Spinal cord (tissue), 10 donors: ENCODE results near the gene MRGPRX2. TPM values are rescaled to one million over a fixed set of nuclear protein-coding genes. Genes with fewer than 3 reads are reported as not detected.
A peak's percentile ranks its signal among the peaks of the same experiment; 100 is the strongest.

ENCODE experiments used
- DNase-seq, 6 donors: peaks; one replicate each; pipeline versions ENCODE4 v3.0.0 to v3.0.0-alpha.2; 2013 to 2015; ENCODE audit warnings: low spot score in 6 of 6, low read depth in 4 of 6
- H3K27ac ChIP-seq: one replicate; pipeline ENCODE4 v1.5.1; 2013; ENCODE audit warnings: low read depth, low read length, control low read depth
- H3K27me3 ChIP-seq: one replicate; pipeline ENCODE4 v1.6.1; 2013; ENCODE audit warnings: low read length; ENCODE audit not compliant: control insufficient read depth, insufficient read depth
- H3K36me3 ChIP-seq: one replicate; pipeline ENCODE4 v1.6.1; 2013; ENCODE audit warnings: low read length; ENCODE audit not compliant: control insufficient read depth, insufficient read depth
- H3K4me1 ChIP-seq: one replicate; pipeline ENCODE4 v1.6.1; 2013; ENCODE audit warnings: low read length; ENCODE audit not compliant: control insufficient read depth, insufficient read depth
- H3K4me3 ChIP-seq: one replicate; pipeline ENCODE4 v1.5.1; 2013; ENCODE audit warnings: low read depth, low read length, control low read depth
- H3K9me3 ChIP-seq: one replicate; pipeline ENCODE4 v1.6.1; 2013; ENCODE audit warnings: low read length; ENCODE audit not compliant: control insufficient read depth, insufficient read depth
- WGBS: methylation state at CpG from one replicate; pipeline ENCODE4 v1.1.5; 2013; ENCODE audit warnings: missing lambda C conversion rate; ENCODE audit not compliant: insufficient coverage; 5-methylcytosine and 5-hydroxymethylcytosine counted together
- polyA plus RNA-seq, 2 donors: library from polyadenylated mRNA; unstranded; fragments of 120-200 nt; gene quantifications; one replicate each; pipeline ENCODE4 v1.2.1, GENCODE V29; 2013; ENCODE audit not compliant: insufficient read length in 2 of 2
- total RNA-seq, 2 donors: library from RNA; depleted of rRNA in 1 of 2; stranded (reverse); fragments of 120-200 nt in 1 of 2; fragments of >200 nt in 1 of 2; gene quantifications; one replicate each; pipeline versions ENCODE4 v1.2.3 to v1.2.4, GENCODE V29; 2013 to 2014
- donor health status: healthy.

MRGPRX2 gene
- total and polyA plus RNA-seq, 4 donors, result not detected

DNA sequence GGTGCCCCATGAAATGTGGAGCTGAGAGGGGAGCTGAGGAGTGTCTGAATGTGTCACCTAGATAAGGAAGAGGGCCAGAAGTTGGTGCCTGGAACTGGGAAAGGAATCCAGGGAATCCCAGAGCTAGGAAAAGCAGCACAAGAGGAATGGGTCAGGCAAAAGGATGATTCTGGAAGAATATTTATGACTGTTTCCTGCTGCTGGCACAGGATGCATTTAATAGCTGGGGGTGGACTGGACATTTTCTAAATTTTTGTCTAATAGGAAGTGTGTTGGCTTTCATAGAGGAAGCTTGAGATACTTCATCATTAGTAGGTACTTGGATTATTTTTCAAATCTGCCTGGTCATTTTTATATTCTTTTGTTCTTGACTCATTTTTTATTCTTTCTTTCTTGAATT lies 17.4 kb upstream of the MRGPRX2 start:
- Histone ChIP-seq H3K4me1 (peaks cover 14% of the 10 kb centered on the region), H3K4me3 (no peak overlapping the region), H3K27ac (no peak overlapping the region), H3K27me3 (no peaks in the 10 kb centered on the region), H3K9me3 (no peaks in the 10 kb centered on the region), H3K36me3 (no peaks in the 10 kb centered on the region)
- DNase-seq, result no peak

DNA sequence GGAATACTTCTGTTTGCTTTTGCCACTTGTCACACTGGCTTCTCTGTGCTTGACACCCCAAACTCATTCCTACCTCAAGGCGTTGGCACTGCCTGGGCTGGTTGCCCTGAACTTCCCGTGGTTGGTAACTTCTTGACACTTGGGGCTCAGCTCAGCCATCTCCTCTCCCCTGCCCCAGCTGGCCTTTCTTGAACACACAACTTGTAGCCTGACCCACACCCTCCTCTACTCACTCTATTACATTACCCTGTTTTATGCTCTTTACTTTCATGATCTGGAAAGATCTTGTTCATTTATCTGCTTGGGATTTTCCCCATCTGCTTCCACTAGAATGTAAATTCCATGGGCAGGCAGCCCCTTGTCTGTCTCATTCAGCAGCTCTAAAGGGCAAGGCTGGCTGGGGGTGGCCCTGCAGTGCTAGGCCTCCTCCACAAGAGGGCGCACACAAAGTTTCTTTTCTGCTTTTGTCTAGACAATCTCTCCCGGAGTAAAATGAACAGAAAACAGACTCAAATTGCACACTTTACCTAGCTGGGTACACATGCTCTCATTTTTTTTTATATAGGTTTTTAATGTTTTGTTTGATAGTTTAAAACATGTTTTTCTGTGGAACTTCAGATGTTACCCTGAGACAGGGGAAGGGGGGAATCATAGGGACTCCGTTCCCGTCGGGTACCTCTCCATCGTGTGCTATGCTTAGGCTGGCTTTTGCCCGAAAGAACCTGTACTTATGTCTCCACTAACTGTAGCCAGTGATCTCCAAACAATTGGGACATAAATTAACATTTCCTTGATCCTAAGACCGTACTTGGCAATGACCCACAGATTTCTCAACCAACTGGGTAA lies 16.4 kb upstream of the MRGPRX2 start:
- peak in 5 of 6 donors; percentile 45 to 90 (median 54) for DNase-seq
- no peaks in the 10 kb centered on the region for H3K9me3 ChIP-seq
- H3K4me3 ChIP-seq, result no peak overlapping the region
- 42% methylated on average over 2 of the region's 10 CpGs for WGBS
- H3K27ac ChIP-seq, result no peak overlapping the region
- no peaks in the 10 kb centered on the region for H3K36me3 ChIP-seq
- peaks cover 14% of the 10 kb centered on the region for H3K4me1 ChIP-seq
- peaks cover 5% of the 10 kb centered on the region for H3K27me3 ChIP-seq

DNA sequence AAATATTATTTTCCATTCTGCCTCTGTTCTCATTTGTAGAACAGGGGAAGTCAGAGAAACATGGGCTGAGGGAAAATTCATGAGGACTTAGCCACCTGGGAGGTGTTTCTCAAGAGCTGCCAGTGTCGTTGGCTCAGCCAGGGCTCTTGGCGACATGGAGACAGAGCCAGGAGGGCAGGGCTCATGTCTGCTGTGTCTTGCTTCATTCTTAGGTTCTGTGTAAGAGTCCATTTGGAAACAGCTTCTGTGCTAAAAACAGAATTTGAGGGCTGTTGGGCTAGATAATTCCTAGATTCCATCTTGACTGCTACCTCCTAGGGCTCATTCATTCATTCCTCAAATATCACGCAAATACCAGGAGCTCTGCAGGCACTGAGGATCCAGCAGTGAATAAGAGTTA lies 15.1 kb upstream of the MRGPRX2 start:
- peaks cover 18% of the 10 kb centered on the region for H3K4me1 ChIP-seq
- H3K27ac ChIP-seq, result no peak overlapping the region
- peaks cover 5% of the 10 kb centered on the region for H3K27me3 ChIP-seq
- no peaks in the 10 kb centered on the region for H3K9me3 ChIP-seq
- no peaks in the 10 kb centered on the region for H3K36me3 ChIP-seq
- H3K4me3 ChIP-seq, result no peak overlapping the region
- DNase-seq, result no peak
- WGBS, result 73% methylated on average over 2 of the region's 3 CpGs

DNA sequence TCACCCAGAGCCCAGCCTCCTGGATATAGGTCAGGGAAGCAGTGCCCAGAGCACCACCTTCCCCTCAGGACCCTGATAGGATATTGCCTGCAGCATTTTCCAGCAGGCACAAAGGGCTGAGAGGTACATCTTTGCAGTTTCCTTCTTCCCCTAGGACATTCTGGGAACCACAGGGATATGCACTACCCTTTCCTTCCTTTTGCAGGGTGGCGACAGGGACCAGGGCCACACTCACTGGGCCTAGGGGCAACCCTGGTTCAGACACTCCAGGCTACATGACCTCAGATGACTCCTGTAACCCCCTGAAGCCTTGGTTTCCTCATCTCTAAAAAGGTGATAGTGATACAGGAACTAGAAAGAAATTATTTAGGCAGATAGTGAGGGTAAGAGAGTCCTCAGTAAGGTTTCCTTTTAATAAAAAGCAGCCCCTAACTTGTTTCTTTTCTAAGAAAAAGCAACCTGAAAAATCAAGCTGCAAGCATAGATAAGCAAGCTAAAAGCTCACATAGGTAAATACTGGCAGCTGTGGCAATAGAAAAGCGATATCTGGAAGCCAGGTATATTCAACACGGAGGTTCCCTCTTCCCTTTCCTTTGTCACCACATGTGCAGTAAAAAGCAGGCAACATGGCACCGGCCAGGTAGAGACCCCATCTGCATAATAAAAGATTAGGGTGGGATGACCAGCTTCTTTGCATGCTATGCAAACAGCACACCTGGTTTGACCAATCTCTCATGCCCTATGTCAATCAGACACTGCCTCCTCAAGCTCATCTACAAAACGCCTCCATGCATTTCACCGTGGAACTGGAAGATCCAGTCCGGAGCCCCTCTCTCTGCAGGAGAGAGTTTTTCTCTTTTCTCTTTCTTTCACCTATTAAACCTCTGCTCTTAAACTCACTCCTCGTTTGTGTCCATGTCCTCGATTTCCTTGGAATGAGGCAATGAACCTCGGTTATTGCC lies 13.2 kb upstream of the MRGPRX2 start:
- H3K27ac ChIP-seq, result no peak overlapping the region
- 64% methylated on average over 8 of the region's 10 CpGs for WGBS
- H3K9me3 ChIP-seq, result no peaks in the 10 kb centered on the region

DNA sequence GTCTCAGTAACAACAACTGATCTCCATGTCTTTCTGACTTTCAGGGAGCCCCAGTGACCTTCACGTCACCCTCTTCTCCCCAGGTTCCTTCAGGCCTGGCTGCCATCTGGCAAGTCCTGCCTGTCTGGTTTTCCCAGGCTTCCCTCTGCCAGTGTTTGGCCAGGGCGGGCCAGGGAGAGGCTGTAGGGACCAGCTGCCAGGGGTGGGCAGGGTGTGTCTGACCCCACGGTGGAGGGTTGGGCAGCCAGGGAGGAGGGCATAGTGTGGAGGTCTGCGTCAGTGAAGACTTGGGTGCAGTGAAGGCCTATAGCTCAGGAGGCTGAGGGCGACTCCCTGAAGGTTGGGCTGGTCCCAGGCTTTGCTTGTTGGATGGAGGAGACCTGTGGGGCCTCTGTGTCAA lies 11.9 kb upstream of the MRGPRX2 start:
- no peak overlapping the region for H3K4me3 ChIP-seq
- H3K36me3 ChIP-seq, result no peaks in the 10 kb centered on the region
- H3K27me3 ChIP-seq, result peaks cover 10% of the 10 kb centered on the region
- 76% methylated on average over 5 of the region's 5 CpGs for WGBS
- H3K9me3 ChIP-seq, result no peaks in the 10 kb centered on the region
- H3K27ac ChIP-seq, result no peak overlapping the region
- no peak for DNase-seq
- H3K4me1 ChIP-seq, result peaks cover 10% of the 10 kb centered on the region

More for the DNA sequence above, 13.2 kb upstream of the MRGPRX2 start:
- no peak overlapping the region for H3K4me3 ChIP-seq
- DNase-seq, result no peak
- peaks cover 10% of the 10 kb centered on the region for H3K27me3 ChIP-seq
- no peaks in the 10 kb centered on the region for H3K36me3 ChIP-seq
- peaks cover 10% of the 10 kb centered on the region for H3K4me1 ChIP-seq

DNA sequence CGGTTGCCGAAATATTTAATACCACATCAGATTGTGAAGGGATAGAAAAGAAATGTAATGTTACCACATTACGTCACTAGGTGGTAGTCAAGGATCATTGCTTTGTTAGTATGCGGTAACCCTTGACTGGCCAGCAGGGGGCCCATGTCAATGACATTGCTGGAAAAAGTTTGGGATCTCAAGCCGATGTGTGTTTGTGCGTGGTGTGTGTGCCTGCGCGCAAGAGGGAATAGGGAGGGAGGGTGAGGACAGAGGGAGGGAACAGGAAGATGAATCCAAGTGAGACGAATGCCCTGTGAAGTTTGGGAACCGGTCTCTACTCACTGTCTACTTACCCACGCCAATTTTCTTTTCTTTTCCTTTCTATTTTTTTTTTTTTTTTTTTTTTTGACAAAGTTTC lies 10.7 kb upstream of the MRGPRX2 start:
- peak in 5 of 6 donors; percentile 47 to 94 (median 73) for DNase-seq
- Histone ChIP-seq H3K9me3 (no peaks in the 10 kb centered on the region), H3K4me1 (peaks cover 4% of the 10 kb centered on the region), H3K27me3 (peaks cover 10% of the 10 kb centered on the region), H3K27ac (no peak overlapping the region), H3K4me3 (no peak overlapping the region), H3K36me3 (no peaks in the 10 kb centered on the region)
- 0% methylated on average over 4 of the region's 11 CpGs for WGBS

DNA sequence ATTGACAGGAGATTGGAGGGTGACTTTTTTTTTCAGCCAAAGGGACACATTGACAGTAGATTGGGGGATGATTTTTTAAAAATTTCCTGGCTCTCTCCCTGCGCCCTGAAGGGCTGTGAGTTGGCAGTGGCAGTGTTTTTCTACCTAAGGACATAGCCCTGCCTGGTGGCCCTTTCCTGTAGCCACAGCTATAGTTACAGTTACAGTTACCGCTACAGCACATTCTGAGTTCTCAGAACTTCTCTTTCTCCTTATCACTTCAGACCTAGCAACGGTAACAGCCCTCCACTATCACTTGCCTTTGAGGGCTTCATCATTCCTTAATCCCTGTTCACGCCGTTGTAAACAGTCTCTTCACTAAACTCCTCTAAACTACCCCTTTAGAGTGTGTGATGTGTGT lies 684 bp downstream of the MRGPRX2 start:
- Histone ChIP-seq H3K4me3 (no peak overlapping the region), H3K27ac (no peak overlapping the region), H3K4me1 (no peaks in the 10 kb centered on the region), H3K27me3 (no peaks in the 10 kb centered on the region), H3K9me3 (no peaks in the 10 kb centered on the region), H3K36me3 (no peaks in the 10 kb centered on the region)
- DNase-seq, result no peak
- 66% methylated on average over 2 of the region's 5 CpGs for WGBS

DNA sequence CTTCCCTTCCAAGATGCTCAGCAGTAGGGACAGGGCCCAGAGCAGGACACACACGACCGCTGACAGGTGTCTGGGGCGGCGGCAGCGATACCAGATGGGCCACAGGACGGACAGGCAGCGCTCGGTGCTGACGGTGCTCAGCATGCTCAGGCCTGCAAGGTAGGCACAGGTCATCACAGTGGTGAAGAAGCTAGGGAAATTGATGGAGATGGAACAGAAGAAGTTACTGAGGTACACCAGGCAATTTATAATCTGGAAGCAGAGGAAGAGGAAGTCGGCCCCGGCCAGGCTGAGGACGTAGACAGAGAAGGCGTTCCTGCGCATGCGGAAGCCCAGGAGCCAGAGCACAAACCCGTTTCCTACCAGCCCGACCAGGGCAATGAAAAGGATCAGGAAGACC lies 4.6 kb downstream of the MRGPRX2 start:
- Histone ChIP-seq H3K36me3 (no peaks in the 10 kb centered on the region), H3K27ac (no peak overlapping the region), H3K9me3 (no peaks in the 10 kb centered on the region), H3K4me3 (no peak overlapping the region), H3K27me3 (no peaks in the 10 kb centered on the region), H3K4me1 (no peaks in the 10 kb centered on the region)
- WGBS, result 93% methylated on average over 17 of the region's 17 CpGs
- no peak for DNase-seq

DNA sequence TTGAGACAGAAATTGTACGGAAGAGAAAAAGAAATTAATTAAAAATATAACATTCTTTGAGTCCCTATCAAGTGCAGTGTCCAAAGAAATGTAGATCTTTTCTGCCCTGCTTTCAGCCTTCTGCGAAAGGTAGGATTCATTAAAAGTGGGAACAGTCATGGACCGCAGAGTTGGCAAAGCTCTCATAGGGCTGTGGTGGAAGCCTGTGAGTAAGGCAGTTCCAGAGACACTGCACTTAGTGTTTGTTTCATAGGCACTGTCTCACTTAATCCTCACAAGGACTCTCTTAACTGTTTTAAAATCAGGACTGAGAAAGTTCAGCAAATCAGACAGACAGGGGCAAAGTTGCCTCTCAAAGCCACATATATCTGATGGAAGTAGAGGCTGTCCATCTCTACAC lies 5.5 kb downstream of the MRGPRX2 start:
- no peaks in the 10 kb centered on the region for H3K27me3 ChIP-seq
- H3K9me3 ChIP-seq, result peaks cover 4% of the 10 kb centered on the region
- DNase-seq, result no peak
- no peaks in the 10 kb centered on the region for H3K36me3 ChIP-seq
- H3K27ac ChIP-seq, result no peak overlapping the region
- H3K4me1 ChIP-seq, result no peaks in the 10 kb centered on the region
- 100% methylated on average over 1 of the region's 3 CpGs for WGBS
- H3K4me3 ChIP-seq, result no peak overlapping the region
